HG03521 (cell line): Measurements from ENCODE around the gene TAF11L2.
"Not testable (repeated sequence)": the region's sequence is repeated elsewhere in the genome, so short reads cannot be mapped to it uniquely, and the experiment has no call there.

ENCODE experiments used
- ATAC-seq: cut with Tn5 transposase; IDR thresholded peaks from one replicate; pipeline ENCODE4 v1.9.1; 2021; ENCODE audit warnings: mild to moderate bottlenecking, moderate library complexity; ENCODE audit not compliant: unreplicated experiment

The TAF11L2 gene

DNA sequence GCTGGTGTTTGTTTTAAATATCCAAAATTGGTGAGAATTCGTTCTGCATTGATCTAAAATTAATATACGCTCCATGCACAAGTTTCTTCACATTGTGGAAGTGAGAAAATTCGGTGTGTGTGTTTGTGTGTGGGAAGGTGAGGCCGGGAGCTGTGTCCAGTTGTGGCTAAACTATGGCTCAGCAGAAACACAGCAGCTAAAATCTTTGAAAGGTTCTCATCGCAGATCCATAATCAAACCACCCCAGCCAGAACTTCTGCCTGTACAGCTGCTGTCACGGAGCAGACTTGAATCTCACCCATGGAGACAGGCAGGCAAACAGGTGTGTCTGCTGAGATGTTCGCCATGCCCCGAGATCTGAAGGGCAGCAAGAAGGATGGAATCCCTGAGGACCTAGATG, at the start of gene TAF11L2:
TSS of gene TAF11L2 (plus strand) at position 301 of the 400 bp plus-strand sequence.
- not testable (repeated sequence) for ATAC-seq

DNA sequence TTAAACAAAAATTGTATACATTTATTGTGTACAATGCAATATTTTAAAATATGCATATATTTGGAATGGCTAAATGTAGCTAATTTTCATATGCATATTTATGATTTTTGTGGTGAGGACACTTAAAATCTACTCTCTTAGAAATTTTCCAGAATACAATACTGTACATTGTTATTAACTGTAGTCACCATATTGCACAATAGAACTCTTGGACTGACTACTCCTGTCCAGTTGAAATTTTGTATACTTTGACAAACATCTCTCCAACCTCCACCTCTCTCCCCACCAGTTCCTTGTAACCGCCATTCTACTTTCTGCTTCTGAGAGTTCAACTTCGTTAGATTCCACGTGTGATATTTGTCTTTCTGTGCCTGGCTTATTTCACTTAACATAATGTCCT, 49.2 kb upstream of the TAF11L2 start:
- ATAC-seq = no peak

DNA sequence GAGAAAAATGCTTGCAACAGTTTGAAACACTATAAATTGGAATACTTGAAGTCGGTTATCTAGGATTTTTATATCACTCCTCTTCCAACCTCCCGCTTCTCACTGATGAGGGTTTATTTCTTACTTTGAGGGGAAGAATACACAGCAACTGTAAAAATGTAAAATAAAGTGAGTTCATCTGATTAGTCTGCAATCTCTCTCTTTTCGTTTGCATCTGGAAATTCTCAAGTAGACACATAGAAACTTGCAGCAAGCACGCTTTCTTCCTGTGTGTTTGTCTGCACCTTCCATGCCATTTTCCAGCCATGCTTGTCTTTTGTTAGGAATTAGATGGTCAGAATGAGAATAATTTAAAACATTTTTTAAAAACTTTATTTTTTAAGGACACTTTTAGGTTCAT, 45.1 kb upstream of the TAF11L2 start:
- ATAC-seq = no peak

DNA sequence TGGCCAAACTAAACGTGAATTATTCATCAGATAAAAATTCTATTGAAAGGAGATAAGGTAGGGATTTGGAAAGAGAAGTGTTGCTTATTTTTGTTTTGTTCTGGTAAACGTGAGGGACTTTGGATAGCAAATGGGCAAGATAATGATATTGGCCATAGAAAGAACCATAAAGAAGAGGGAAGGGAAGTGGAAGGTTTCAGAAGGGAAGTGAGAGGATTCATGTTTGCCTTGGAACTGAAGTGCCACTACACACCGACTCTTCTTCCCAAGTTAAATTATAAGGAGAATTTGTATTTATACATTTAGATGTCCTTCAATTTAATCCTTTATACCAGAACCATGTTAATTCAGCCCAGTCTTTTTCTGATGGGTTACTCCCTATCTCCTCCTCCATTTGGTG, 42.1 kb upstream of the TAF11L2 start:
- no peak for ATAC-seq

DNA sequence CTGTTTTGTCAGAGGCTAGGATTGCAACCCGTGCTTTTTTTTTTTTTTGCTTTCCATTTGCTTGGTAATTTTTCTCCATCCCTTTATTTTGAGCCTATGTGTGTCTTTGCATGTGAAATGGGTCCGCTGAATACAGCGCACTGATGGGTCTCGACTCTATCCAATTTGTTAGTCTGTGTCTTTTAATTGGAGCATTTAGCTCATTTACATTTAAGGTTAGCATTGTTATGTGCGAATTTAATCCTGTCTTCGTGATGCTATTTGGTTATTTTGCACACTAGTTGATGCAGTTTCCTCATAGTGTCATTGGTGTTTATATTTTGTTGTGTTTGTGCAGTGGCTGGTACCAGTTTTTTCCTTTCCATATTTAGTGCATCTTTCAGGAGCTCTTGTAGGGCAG, 36.2 kb upstream of the TAF11L2 start:
- ATAC-seq = no peak

DNA sequence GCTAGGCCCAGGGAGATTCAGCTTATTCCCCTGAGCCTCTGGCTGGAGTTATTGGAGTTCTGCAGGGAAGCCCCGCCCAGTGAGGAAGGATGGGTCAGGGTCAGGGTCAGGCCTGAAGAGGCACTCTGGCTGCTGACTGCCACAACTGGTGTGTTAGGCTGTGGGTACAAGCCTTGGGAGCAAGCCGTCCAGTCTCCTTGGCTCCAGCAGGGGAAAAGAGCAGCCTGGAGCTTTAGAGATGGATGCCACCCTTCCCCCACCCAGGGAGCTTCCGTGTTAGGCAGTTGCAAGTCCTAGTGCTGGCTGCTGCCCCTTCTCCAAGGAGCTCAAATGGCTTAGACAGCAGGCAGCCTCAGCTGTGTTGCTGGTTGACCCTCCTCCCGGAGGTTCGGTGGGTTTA, 34.4 kb upstream of the TAF11L2 start:
- no peak for ATAC-seq

DNA sequence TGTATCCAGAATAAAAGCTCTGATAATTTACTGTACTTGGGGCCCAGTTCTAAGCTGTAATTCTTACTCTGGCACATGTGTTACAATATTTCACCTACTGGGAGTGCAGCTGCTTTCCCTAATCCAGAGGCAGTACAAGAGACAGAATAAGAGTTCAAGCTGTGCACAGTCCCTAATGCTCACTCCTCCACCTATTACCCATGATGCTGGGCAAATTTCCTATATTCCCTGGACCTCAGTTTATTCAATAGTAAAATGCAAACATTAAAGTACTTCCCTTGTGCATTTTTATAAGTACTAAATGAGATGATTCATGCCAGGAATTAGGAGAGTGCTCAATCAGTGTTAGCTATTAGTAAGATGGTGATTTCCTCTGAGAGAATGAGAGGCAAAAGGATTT, 28.0 kb upstream of the TAF11L2 start:
- no peak for ATAC-seq

DNA sequence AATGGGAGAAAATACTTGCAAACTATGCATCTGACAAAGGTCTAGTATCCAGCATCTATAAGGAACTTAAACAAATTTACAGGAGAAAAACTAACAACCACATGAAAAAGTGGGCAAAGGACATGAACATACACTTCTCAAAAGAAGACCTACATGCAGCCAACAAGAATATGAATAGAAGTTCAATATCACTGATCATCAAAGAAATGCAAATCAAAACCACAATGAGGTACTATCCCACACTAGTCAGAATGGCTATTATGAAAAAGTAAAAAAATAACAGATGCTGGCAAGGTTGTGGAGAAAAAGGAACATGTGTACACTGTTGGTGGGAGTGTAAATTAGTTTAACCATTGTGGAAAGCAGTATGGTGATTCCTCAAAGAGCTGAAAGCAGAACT, 23.0 kb upstream of the TAF11L2 start:
- ATAC-seq = not testable (repeated sequence)

DNA sequence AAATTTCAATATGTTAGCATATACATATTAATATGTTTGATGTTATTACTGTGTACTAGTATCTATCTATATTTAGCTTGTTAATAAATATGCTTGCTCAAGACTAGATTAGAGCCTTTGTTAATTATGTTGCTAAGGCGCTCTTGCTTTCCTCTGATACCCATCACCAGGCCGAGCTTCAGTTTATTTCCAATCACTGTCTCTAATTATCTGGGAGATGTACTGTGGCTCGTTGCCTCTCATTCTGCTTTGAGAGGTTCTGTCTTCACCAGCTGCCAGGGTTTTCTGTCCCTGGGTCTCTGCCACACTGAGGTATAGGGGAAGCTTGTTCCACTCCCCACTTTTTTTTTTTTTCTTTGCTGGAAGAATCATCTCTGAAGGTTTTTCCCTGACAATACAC, 21.0 kb upstream of the TAF11L2 start:
- no peak for ATAC-seq

DNA sequence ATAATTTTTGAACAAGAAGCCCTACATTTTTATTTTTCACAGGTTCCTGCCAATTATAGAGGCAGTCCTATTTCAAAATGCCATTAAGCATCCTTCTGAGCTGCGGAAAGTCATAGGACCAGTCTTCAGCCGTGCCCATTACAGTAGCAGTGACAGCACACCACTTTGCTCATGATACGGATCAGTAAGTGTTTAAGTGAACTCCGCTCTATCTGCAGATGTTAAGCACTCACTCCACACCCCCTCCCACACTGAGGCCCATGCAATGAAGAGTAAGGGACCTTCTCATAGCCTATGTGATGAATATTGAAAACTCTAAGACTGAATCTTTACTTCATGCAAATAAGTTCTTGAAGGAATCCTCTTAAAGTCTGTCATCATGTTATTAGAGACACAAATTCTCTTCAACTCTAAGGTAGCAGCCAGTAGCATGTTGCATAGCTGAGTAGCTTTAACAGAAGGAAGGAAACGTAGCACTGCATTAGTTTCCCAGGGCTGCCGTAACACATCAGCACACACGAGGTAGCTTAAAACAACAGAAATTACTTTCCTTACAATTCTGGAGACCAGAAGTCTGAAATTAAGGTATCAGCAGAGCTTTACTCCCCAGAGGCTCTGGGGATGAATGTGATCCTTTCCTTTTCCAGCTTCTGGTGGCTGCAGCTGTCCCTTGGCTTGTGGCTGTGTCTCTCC, 20.3 kb upstream of the TAF11L2 start:
- no peak for ATAC-seq

DNA sequence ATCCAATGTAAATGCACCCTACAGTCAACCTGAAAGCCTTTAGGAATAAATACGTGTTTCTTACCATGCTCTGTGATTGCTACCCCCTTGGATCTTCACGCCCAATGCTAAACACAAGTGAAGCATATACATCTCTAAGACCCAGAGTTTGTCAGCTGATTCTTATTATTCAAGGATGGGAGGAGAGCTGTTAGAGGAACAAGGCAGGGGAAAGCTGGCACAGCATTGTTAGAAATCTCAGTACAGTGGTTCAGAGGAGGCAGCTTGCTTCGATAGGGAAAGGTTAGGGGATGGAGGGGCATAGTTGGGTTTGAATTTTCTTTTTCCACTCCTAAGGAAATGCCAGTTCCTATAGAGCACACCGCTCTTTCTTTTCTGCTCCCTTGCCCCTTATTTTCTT, 16.7 kb upstream of the TAF11L2 start:
- ATAC-seq = no peak

DNA sequence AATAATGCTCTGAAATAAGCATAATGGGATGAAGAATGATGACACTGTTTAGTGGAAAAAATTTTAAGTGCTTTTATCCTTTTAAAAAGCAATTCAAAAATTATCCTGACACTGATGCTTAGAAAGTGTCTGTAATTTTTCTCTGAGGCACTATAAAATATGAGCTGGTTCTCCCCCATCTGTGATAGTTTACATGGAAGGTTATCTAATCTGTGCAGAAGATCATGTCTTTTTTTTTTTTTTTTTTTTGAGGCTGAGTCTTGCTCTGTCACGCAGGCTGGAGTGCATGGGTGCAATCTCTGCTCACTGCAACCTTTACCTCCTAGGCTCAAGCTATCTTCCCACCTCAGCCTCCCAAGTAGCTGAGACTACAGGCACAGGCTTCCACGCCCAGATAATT, 15.2 kb upstream of the TAF11L2 start:
- no peak for ATAC-seq

DNA sequence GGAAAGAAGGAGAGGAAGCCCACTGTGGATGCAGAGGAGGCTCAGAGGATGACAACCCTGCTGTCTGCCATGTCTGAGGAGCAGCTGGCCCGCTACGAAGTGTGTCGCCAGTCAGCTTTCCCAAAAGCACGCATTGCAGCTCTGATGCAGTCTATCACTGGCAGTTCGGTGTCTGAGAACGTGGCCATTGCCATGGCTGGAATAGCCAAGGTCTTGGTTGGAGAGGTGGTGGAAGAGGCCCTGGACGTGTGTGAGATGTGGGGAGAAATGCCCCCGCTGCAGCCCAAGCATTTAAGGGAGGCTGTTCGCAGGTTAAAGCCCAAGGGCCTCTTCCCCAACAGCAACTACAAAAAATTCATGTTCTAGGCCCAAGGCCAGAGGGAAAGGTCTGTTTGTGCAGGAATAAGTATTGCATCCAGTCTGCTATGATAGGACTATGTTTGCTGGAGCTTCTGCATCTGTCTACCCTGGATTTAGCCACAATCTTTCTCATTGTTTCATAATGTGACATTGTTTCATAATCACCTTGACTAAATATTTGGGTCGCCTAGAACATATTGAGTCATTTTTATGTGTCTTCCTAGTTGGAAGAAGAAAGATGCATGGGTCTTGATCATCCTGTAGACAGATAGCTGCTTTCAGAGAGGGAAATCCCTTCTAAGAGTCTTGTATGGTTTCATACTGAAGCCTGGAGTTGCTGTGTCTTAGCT, 11.4 kb upstream of the TAF11L2 start:
- ATAC-seq = not testable (repeated sequence)

DNA sequence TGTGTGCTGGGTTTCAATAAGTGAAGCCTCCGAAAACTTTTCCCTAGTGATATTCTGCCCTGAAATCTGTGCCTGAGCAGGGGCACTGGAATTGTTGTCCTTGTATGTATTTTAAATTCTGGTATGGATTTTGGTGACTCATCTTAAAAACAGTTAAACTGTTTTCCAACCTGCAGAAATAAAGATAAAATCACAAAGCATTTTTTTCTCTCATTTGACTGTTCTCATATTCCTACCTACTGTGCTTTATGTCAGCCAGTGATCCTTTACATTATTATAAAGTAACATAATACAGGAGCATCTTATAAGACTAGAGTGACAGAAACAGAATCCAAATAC, 10.9 kb upstream of the TAF11L2 start:
- ATAC-seq = no peak

DNA sequence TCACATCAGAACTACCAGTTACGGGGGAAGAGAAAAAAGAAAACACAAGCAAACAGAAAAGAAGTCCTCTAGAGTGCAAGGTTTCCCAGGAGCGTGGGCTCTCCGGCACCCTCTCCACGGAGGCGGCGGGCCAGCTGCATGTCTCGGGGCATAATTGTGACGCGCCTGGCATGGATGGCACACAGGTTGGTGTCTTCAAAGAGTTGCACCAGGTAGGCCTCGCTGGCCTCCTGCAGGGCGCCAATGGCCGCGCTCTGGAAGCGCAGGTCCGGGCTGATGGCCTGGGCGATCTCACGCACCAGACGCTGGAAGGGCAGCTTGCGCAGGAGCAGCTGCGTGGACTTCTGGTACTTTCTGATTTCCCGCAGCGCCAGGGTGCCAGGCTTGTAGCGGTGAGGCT, 6.8 kb upstream of the TAF11L2 start:
- not testable (repeated sequence) for ATAC-seq

DNA sequence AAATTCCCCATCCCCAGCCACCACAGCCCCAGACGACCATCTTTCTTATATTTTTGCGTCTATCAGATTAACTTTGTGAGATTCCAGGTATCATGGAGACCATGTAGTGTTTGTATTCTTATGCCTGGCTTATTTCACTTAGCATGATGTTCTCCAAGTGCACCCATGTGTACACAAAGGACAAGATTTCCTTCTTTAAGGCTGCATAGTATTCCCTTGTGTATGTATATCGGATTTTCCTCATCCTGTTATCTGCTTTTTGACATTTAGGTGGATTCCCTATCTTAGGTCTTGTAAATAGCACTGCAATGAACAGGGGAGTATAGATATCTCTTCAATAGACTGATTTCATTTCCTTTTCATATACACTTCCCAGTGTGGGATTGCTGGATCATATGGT, 5.3 kb upstream of the TAF11L2 start:
- no peak for ATAC-seq

DNA sequence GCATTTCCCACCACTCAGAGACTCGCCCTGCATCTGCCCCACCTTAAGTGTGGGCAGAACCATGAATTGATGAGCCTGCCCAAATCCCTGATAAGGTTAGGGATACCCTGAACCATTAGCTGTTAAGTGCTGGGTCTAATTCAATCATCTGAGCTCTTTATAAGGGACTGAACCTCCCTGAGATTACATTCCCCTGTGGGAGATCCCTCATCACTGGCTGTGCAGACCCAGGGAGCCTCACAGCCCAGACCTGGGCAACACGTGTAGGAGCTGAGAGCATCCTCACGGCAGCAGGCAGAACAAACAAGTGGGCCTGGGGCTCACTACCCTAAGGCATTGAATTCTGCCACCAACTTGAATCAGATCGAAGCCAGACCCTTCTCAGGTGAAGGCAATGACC, 585 bp upstream of the TAF11L2 start:
- ATAC-seq = no peak

DNA sequence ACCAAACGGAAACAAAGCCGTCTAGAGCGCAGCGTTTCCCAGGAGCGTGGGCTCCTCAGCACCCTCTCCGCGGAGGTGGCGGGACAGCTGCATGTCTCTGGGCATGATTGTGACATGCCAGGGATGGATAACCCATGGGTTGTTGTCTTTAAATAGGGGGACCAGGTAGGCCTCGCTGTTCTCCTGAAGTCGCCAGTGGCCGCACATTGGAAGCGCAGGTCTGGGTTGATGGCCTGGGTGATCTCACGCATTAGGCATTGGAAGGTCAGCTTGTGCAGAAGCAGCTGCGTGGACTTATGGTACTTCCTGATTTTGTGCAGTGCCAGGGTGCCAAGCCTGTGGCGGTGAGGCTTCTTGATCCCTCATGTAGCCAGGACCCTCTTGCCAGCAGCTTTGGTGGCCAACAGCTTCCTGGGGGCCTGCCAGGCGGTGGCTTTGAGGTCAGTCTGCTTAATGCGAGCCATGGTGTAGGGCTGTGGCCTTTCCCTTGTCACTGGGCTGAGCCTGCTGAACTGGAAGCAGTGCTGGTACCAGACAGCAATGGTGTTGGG, 13.8 kb downstream of the TAF11L2 start:
- ATAC-seq = no peak

DNA sequence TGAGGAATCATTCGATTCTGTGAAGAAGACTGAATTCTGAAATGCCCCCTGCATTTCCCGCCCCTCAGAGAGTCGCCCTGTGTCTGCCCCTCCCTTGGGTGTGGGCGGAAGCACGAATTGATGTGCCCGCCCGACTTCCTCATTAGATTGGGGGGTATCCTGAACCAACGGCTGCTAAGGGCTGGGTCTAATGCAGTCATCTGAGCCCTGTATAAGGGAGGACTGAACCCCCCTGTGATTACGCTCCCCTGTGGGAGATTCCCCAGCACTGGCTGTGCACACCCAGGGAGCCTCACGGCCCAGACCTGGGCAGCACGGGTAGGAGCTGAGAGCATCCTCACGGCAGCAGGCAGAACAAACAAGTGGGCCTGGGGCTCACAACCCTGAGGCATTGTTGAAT, 19.5 kb downstream of the TAF11L2 start:
- ATAC-seq = not testable (repeated sequence)

DNA sequence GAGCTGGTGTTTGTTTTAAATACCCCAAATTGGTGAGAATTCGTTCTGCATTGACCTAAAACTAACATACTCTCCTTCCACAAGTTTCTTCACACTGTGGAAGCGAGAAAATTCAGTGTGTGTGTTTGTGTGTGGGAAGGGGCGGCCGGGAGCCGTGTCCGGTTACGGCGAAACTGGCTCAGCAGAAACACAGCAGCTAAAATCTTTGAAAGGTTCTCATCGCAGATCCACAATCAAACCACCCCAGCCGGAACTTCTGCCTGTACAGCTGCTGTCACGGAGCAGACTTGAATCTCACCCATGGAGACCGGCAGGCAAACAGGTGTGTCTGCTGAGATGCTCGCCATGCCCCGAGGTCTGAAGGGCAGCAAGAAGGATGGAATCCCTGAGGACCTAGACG, 20.0 kb downstream of the TAF11L2 start, which contains the start of gene TAF11L3:
TSS of gene TAF11L3 (plus strand) at position 301 of the 400 bp plus-strand sequence.
- ATAC-seq = not testable (repeated sequence)

DNA sequence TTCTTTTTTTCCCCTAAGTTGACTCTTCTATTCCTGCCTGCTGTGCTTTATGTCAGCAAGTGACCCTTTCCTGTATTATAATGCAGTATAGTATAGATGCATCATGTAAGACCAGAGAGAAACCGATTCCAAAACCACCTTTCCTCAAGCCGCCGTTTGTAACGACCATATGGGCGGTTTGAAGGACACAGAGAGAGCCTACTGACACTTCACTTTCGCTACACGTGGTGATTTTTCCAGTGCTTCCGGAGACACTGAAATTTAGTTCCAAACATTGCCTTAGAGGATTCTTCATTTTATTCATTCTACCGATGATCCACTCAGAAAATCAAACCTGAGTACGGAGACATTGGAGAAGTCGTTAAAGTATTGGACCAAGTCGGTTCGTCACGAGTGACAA, 21.5 kb downstream of the TAF11L2 start:
- ATAC-seq = not testable (repeated sequence)

DNA sequence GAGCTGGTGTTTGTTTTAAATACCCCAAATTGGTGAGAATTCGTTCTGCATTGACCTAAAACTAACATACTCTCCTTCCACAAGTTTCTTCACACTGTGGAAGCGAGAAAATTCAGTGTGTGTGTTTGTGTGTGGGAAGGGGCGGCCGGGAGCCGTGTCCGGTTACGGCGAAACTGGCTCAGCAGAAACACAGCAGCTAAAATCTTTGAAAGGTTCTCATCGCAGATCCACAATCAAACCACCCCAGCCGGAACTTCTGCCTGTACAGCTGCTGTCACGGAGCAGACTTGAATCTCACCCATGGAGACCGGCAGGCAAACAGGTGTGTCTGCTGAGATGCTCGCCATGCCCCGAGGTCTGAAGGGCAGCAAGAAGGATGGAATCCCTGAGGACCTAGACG, 23.5 kb downstream of the TAF11L2 start, which contains the start of gene TAF11L4:
TSS of gene TAF11L4 (plus strand) at position 301 of the 400 bp plus-strand sequence.
- ATAC-seq = not testable (repeated sequence)
